OCI-LY3 (cell line): ENCODE measurements around the gene CHL1.

Experiments used
- CTCF ChIP-seq: fragments of 200-600, 300-600 bp; sonication (generic); IDR thresholded peaks from 2 replicates; pipeline ENCODE4 v1.5.1; 2014; ENCODE audit warnings: antibody characterized with exemption, low read length, low read depth
- EZH2phosphoT487 ChIP-seq: fragments of 200-600 bp; shearing (Covaris generic); IDR thresholded peaks from 2 replicates; pipeline ENCODE4 v1.6.1; 2018; ENCODE audit warnings: antibody characterized with exemption, mixed run types, low read depth

GRCh38 chr3:325495-325894 is 128.9 kb downstream of the CHL1 start:
- TF ChIP-seq CTCF (no peak), EZH2phosphoT487 (no peak)
